Measurements from ENCODE around the gene SNX3. TPM values are rescaled to one million over a fixed set of nuclear protein-coding genes. Genes with fewer than 3 reads are reported as not detected.

The SNX3 gene
- 135 and 145 TPM in 2 replicates for total RNA-seq

DNA sequence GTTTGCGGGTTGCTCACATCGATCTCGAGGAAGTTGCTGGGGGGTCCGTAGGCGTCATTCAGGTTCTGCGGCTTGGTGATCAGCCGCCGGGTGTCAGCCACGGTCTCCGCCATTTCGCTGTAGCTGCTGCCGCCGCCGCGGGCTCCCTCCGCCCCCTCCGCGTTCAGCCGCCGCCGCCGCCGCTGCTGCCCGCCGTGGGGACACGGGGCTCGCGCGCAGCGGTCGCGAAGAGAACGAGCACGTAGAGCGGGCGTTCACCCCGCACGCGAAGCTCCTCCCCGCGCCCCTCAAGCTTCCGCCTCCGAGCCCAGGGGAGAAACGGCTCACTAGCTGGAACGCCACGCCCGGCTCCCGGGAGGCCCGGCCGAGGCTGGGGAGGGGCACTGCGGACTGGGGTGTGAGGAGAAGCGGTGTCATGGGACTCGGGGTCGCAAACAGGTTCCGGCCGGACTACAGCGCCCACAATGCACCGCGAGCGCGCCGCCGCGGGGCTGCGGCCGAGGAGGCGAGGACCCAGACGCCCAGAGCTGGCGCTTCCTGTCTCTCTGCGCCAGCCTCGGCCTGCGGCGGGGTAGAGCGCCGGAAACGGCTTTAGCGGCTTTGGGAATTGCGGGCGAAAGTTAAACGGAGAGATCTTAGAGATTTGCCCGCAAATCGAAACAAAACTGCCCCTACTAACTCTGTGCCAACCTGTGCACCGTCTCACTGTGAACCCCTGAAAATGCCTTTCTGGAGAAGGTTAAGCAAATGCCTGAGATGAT, at the start of gene SNX3:
TSS of gene SNX3 (minus strand) at position 232 of the 761 bp plus-strand sequence. CDS start at position 113, 119 bp downstream.

DNA sequence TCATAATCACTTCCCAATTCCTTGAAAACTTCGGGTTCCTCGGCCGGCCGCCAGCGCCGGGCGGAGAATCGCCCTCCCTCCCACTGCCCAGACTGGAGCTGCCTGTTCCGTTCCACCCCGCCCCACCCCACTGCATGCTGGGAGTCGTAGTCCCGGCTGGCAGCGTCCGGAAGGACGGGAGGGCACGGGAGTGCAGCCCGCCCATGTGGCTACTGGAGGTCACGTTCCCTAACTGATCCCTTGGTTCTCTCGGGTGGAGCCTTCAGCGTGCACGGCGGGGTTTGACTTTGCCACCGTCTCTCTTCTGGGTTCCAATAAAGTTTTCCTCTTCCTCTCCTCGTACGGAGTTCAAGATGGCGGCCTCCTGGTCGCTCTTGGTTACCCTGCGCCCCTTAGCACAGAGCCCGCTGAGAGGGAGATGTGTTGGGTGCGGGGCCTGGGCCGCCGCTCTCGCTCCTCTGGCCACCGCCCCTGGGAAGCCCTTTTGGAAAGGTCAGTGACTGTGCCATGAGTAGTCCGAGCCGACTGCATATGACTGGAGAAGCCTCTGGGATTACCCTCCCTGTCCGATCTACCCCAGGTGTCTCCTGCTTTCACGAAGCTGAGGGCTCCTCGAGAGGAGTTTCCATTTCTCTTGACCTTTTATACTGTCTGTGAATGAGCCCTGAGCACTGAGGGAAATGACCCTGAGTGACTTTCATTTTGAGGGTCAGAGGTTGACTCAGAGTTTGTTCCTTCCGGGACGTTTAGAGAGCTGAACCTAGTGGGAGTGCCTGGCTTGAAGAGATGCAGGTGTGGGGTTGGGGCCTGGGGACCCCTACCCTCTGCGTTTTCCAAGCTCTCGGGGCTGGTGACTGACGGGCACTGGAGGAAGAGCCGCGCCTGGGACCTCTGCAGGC, 34.1 kb upstream of the SNX3 start, which contains the start of gene AFG1L:
TSS of gene AFG1L (plus strand) at position 328 of the 899 bp plus-strand sequence. CDS start at position 354, 26 bp downstream.

DNA sequence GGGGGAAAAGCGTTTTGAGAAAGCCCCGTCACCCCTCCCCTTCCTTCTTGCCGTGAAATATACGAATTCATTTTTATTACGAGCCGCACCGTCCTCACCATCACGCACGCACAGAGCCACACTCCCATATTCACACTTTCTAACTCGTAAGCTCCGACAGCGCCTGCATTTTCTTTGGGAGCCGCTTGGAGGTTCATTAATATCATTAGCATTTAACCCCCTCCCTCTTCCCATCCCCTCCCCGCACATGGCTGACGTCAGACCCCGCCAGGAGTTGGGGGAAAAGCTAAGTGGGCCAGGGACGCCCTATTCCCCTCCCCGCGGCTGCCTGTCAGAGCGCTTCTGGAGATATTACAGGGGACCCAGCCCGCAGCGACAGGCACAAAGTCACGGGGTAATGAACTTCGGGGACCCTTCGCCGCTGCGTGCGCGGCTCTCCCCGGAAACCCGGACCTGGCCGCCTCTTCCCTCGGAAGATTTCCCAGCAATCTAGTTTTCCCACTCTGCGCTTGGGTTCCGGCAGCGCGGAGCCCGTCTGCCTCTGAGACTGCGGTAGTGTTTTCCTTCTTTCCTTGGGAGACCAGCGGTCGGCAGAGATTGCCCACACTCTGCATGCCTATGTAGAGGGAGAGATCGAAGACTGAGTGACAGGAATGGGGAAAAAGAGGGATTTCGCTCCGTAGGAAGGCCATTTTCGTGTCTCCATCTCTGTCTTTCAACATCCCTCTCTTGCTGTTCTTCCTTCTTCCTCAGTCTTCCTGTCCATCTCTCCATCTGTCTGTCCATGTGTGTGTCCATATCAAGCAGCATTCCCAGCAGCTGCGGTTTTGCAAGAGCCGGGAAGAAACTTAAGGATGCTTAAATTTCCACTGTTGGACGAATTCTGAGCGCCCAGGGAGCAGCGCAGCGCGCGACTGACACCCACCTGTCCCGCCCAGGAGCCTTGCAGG, 94.9 kb downstream of the SNX3 start, which contains the start of gene NR2E1:
TSS of gene NR2E1 (plus strand) at position 309 of the 950 bp plus-strand sequence. CDS start 744 bp downstream, outside the sequence.

Small RNA genes lying within 50 kb of the gene (small RNA-seq; reads per million reads assigned to genes)
- not detected for gene RNA5SP212 (ENCODE audit: low replicate concordance)
- 0.29 reads per million for gene RNU6-1144P (ENCODE audit: low replicate concordance)
- gene Z98742.2 (ENCODE audit: low replicate concordance), result not detected

Other genes with a start within 250 kb of the SNX3 start
- 59.0 and 104 TPM in 2 replicates for gene OSTM1, start 186.3 kb downstream of the SNX3 start, total RNA-seq
- gene NR2E1, start 95.0 kb downstream of the SNX3 start, total RNA-seq, result not detected in 2 replicates
- 3.3 and 4.4 TPM in 2 replicates for gene AFG1L, start 34.0 kb upstream of the SNX3 start, total RNA-seq